Osteoblast (primary cell): Measurements from ENCODE around the gene SDR9C7. TPM values are rescaled to one million over a fixed set of nuclear protein-coding genes. Genes with fewer than 3 reads are reported as not detected.

Source experiments
- DNase-seq: peaks from one replicate; pipeline ENCODE4 v3.0.0; 2011; ENCODE audit warnings: low spot score, mixed read lengths; ENCODE audit not compliant: insufficient read length; ENCODE audit errors: missing footprints
- H2AFZ ChIP-seq: 2 replicates; pipeline ENCODE4 v1.6.0; 2011; ENCODE audit warnings: mild to moderate bottlenecking, low read length
- H3K27ac ChIP-seq: 2 replicates; pipeline ENCODE4 v1.5.1; 2011; ENCODE audit warnings: mild to moderate bottlenecking, low read depth, low read length, moderate library complexity
- H3K27me3 ChIP-seq: 2 replicates; pipeline ENCODE4 v1.6.0; 2012; ENCODE audit warnings: mild to moderate bottlenecking, control low read depth, inconsistent platforms, low read length, moderate library complexity; ENCODE audit not compliant: insufficient read depth
- H3K36me3 ChIP-seq: 2 replicates; pipeline ENCODE4 v1.5.1; 2011; ENCODE audit warnings: mild to moderate bottlenecking, low read length, control low read depth, moderate library complexity; ENCODE audit not compliant: insufficient read depth
- H3K4me1 ChIP-seq: 2 replicates; pipeline ENCODE4 v1.5.1; 2011; ENCODE audit warnings: mild to moderate bottlenecking, low read length, control low read depth, moderate library complexity; ENCODE audit not compliant: insufficient read depth
- H3K4me2 ChIP-seq: 2 replicates; pipeline ENCODE4 v1.6.0; 2011; ENCODE audit warnings: mild to moderate bottlenecking, low read length; ENCODE audit not compliant: insufficient read depth
- H3K4me3 ChIP-seq: fragments of 200-600 bp; sonication (generic); 3 replicates; pipeline ENCODE4 v1.5.1; 2012; ENCODE audit warnings: mild to moderate bottlenecking, low read length, inconsistent platforms; ENCODE audit not compliant: insufficient read depth
- H3K79me2 ChIP-seq: 2 replicates; pipeline ENCODE4 v1.6.0; 2012; ENCODE audit warnings: mild to moderate bottlenecking, low read length, control low read depth, inconsistent platforms; ENCODE audit not compliant: insufficient read depth
- H3K9me3 ChIP-seq: 2 replicates; pipeline ENCODE4 v1.5.1; 2011; ENCODE audit warnings: low read depth, low read length, control low read depth
- H4K20me1 ChIP-seq: 2 replicates; pipeline ENCODE4 v1.6.0; 2012; ENCODE audit warnings: mild to moderate bottlenecking, low read length, control low read depth; ENCODE audit not compliant: insufficient read depth
- total RNA-seq: library from RNA; depleted of rRNA; stranded (reverse); fragments of >200 nt; gene quantifications from 2 replicates; pipeline ENCODE4 v1.2.3, GENCODE V29; 2012
- TF ChIP-seq, protein P1 (sequence below): IDR thresholded peaks from 2 replicates; pipeline ENCODE4 v1.5.1; 2011; ENCODE audit warnings: mild to moderate bottlenecking, low read depth, low read length, moderate library complexity; ENCODE audit errors: extremely low read depth

Gene SDR9C7
- total RNA-seq, 1 donor = not detected

GRCh38 chr12:56935157-56935556 is 949 bp upstream of the SDR9C7 start:
- TF ChIP-seq, protein P1, sequence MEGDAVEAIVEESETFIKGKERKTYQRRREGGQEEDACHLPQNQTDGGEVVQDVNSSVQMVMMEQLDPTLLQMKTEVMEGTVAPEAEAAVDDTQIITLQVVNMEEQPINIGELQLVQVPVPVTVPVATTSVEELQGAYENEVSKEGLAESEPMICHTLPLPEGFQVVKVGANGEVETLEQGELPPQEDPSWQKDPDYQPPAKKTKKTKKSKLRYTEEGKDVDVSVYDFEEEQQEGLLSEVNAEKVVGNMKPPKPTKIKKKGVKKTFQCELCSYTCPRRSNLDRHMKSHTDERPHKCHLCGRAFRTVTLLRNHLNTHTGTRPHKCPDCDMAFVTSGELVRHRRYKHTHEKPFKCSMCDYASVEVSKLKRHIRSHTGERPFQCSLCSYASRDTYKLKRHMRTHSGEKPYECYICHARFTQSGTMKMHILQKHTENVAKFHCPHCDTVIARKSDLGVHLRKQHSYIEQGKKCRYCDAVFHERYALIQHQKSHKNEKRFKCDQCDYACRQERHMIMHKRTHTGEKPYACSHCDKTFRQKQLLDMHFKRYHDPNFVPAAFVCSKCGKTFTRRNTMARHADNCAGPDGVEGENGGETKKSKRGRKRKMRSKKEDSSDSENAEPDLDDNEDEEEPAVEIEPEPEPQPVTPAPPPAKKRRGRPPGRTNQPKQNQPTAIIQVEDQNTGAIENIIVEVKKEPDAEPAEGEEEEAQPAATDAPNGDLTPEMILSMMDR = no peak
- no peak overlapping the region for H3K4me3 ChIP-seq
- no peak for DNase-seq

GRCh38 chr12:56932867-56933266 is 1.3 kb downstream of the SDR9C7 start:
- Histone ChIP-seq H3K4me3 (no peak overlapping the region), H2AFZ (no peak overlapping the region), H3K9me3 (no peaks in the 10 kb centered on the region), H4K20me1 (no peaks in the 10 kb centered on the region), H3K4me1 (no peaks in the 10 kb centered on the region), H3K27ac (no peak overlapping the region), H3K27me3 (peaks cover 28% of the 10 kb centered on the region), H3K36me3 (no peaks in the 10 kb centered on the region), H3K79me2 (no peaks in the 10 kb centered on the region), H3K4me2 (no peak overlapping the region)
- TF ChIP-seq, protein P1 = no peak
- no peak for DNase-seq

More at GRCh38 chr12:56935157-56935556, 949 bp upstream of the SDR9C7 start:
- H3K27me3 ChIP-seq = peaks cover 23% of the 10 kb centered on the region
- no peaks in the 10 kb centered on the region for H3K9me3 ChIP-seq
- no peak overlapping the region for H2AFZ ChIP-seq
- no peak overlapping the region for H3K27ac ChIP-seq
- H3K4me1 ChIP-seq = no peaks in the 10 kb centered on the region
- H4K20me1 ChIP-seq = no peaks in the 10 kb centered on the region
- H3K79me2 ChIP-seq = no peaks in the 10 kb centered on the region
- H3K4me2 ChIP-seq = no peak overlapping the region
- no peaks in the 10 kb centered on the region for H3K36me3 ChIP-seq

DNA sequence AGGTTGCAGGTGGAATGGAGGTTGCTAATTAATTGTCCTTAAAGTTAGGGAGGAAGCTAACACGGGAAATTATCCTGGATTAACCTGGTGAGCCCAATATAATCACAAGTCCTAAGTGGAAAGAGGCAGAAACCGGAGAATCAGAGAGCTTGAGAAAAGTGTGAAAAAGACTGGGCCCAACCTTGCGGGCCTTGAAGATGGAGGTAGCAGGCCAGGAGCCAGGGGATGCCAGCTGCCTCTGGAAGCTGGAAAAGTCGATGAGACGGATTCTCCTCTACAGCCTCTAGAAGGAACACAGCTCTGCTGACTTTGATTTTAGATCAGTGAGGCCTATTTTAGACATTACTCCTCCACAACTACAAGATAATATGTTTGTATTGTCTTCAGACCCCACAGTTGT is 2.1 kb downstream of the SDR9C7 start:
- H3K9me3 ChIP-seq = no peaks in the 10 kb centered on the region
- no peaks in the 10 kb centered on the region for H3K79me2 ChIP-seq
- H3K4me1 ChIP-seq = no peaks in the 10 kb centered on the region
- H3K4me3 ChIP-seq = no peak overlapping the region
- peaks cover 27% of the 10 kb centered on the region for H3K27me3 ChIP-seq
- H3K36me3 ChIP-seq = no peaks in the 10 kb centered on the region
- DNase-seq = no peak
- TF ChIP-seq, protein P1 = no peak
- H2AFZ ChIP-seq = no peak overlapping the region
- no peaks in the 10 kb centered on the region for H4K20me1 ChIP-seq
- no peak overlapping the region for H3K4me2 ChIP-seq
- no peak overlapping the region for H3K27ac ChIP-seq

GRCh38 chr12:56931474-56931978 is 2.7 kb downstream of the SDR9C7 start:
- Histone ChIP-seq H3K4me3 (no peak overlapping the region), H2AFZ (no peak overlapping the region), H3K4me1 (no peaks in the 10 kb centered on the region), H4K20me1 (no peaks in the 10 kb centered on the region), H3K4me2 (no peak overlapping the region), H3K27me3 (peaks cover 29% of the 10 kb centered on the region), H3K27ac (no peak overlapping the region), H3K36me3 (no peaks in the 10 kb centered on the region), H3K9me3 (no peaks in the 10 kb centered on the region), H3K79me2 (no peaks in the 10 kb centered on the region)
- DNase-seq = no peak
- TF ChIP-seq, protein P1 = no peak
